Activated naive CD8-positive, alpha-beta T cell treated with anti-CD3 and anti-CD28 coated beads, Interleukin-2, amount 10 ng/mL, durations not matched to agents 7 days and 5 days (primary cell): ENCODE data around the gene SRBD1. TPM values are rescaled to one million over a fixed set of nuclear protein-coding genes. Genes with fewer than 3 reads are reported as not detected.

Experiments used
- ATAC-seq: fragments of 150-1000 bp; cut with Tn5 transposase; one replicate; pipeline ENCODE4 v1.10.0; 2021; ENCODE audit warnings: low read depth, moderate library complexity
- POLR2A ChIA-PET: fragments of 350-600 bp; sonication (Branson Sonifier 250); formaldehyde crosslinking; loops from one replicate; lab custom pipeline; 2021; ENCODE audit warnings: antibody characterized with exemption; lab: Charles Lee
- DNase-seq: peaks from one replicate; pipeline ENCODE4 v3.0.0; 2021
- H3K27ac Mint-ChIP-seq: one replicate; pipeline ENCODE4 v1.8.0; 2022; ENCODE audit warnings: mild to moderate bottlenecking, mixed read lengths
- H3K27me3 Mint-ChIP-seq: one replicate; pipeline ENCODE4 v1.8.0; 2022; ENCODE audit warnings: mild to moderate bottlenecking, moderate library complexity, mixed read lengths
- H3K36me3 Mint-ChIP-seq: one replicate; pipeline ENCODE4 v1.8.0; 2021; ENCODE audit warnings: mild to moderate bottlenecking, mixed read lengths
- H3K4me1 Mint-ChIP-seq: one replicate; pipeline ENCODE4 v1.8.0; 2021; ENCODE audit warnings: mixed read lengths
- H3K4me3 Mint-ChIP-seq: one replicate; pipeline ENCODE4 v1.8.0; 2022; ENCODE audit warnings: mild to moderate bottlenecking, moderate library complexity, mixed read lengths
- H3K9me3 Mint-ChIP-seq: one replicate; pipeline ENCODE4 v1.8.0; 2021; ENCODE audit warnings: mixed read lengths
- total RNA-seq, 2 experiments: library from RNA; stranded (reverse); gene quantifications; one replicate each; pipeline ENCODE4 v1.2.3, GENCODE V29; 2021

SRBD1 gene
- total RNA-seq, 2 experiments from 2014 or later = 20.5 to 23.9 TPM

DNA sequence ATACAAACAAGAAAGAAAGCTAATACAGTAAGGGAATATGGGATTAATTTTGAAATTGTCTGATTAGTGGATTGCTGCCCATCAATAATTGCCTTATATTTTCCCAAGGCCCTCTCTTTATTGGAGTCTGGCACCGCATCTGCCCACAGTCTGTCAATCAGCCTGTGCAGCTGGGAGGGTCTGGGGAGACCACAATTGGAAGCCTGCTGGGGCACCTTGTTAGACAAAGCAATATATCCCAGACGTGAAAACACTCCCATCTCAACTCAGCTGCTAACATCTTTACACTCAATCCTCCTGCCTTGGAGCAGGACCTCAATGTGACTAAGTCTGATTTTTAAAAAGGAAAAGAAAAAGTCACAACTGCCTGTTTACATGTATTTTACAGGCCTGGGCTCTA is 258.6 kb downstream of the SRBD1 start:
- no peaks in the 10 kb centered on the region for H3K36me3 Mint-ChIP-seq
- POLR2A ChIA-PET = no interaction called here
- no peaks in the 10 kb centered on the region for H3K9me3 Mint-ChIP-seq

DNA sequence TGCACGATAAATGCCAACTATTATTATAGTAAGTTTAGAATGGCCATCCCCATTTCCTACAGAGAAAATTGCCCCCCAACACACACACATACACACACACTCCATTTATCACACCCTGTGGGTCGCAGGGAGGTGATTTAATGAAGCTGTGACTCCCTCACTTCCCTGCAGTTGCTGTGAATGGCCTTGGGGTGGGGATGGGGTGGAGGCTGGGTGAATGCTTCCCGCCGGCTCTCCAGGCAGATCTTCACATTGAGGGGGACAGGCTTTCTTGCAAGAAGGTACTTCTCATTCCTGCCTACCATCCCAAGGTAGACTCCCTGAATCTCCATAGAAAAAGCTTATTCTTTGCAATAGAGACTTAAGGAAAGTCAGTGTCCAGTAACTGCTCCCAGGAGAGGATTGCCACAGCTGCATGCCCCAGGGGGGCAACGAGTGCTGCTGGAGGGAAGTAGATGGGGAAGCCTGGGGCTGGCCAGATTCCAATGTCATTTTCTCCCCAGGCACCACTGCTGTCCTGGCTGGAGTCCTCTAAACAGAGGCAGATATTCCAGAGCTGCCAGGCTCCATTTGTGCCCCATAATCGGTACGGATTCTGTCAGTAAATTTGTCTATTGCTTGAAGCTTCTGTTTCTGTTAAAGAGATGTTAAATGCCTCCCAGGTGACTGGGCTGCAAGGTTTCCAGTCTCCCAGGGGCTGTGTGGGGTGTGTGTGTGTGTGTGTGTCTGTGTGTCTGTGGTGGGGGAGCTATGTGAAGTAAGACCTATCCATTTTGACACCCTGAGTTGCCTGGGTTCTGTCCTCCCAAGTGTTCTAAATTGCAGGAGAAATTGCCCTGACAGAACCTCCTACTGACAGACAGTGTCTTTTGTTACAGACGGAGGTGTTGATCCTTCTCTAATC is 265.5 kb downstream of the SRBD1 start:
- Mint-ChIP-seq H3K4me3 (no peak overlapping the region), H3K27ac (no peak overlapping the region), H3K36me3 (no peaks in the 10 kb centered on the region), H3K4me1 (no peaks in the 10 kb centered on the region), H3K27me3 (peaks cover 2% of the 10 kb centered on the region), H3K9me3 (no peaks in the 10 kb centered on the region)
- no peak for ATAC-seq
- no peak for DNase-seq
- POLR2A ChIA-PET = no interaction called here

More for the DNA sequence above, 258.6 kb downstream of the SRBD1 start:
- Mint-ChIP-seq H3K27me3 (no peaks in the 10 kb centered on the region), H3K4me3 (no peak overlapping the region), H3K4me1 (no peaks in the 10 kb centered on the region), H3K27ac (no peak overlapping the region)
- ATAC-seq (no peak), DNase-seq (no peak)

DNA sequence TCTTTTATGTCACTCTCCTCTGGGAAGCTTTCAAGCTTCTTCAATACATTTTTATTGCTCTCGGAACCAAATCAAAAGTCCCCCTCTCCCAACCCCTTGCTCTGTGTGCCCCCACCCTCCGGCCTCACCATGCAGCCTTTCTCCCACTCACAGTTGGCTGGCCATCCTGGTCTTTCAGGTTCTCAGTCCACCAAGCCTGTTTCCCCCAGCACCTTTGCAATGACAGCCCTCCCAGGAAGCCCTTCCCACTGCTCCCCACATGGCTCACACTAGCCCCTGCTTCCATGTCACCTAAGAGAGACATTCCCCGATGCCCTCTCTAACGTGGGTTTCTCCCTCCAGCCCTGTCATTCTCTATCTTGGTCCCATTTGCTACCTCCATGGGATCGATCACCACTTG is 266.6 kb downstream of the SRBD1 start:
- no peak for DNase-seq
- H3K27me3 Mint-ChIP-seq = peaks cover 2% of the 10 kb centered on the region
- no peak overlapping the region for H3K27ac Mint-ChIP-seq
- ATAC-seq = no peak
- POLR2A ChIA-PET = no interaction called here
- no peaks in the 10 kb centered on the region for H3K9me3 Mint-ChIP-seq
- H3K4me3 Mint-ChIP-seq = no peak overlapping the region
- H3K36me3 Mint-ChIP-seq = no peaks in the 10 kb centered on the region
- no peaks in the 10 kb centered on the region for H3K4me1 Mint-ChIP-seq

DNA sequence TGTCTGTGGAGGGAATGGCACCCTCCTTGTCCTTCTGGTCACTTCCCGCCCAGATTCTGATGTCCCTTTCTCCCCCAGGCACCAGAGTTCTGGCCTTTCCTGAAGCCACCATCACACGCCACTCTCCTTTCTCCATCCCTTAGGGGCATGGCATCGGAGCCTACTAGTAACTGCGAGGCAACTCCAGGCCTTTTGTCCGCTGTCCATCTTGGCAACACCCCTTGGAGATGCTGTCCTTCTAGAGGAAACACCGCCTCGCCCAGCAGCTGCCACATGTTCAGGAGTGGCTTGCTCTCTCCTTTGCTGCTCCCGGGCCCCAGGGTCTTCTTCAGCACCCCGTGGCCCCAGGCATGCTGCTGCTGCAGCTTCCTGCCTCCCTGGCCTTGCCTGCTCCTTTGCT is 267.0 kb downstream of the SRBD1 start:
- no peak overlapping the region for H3K4me3 Mint-ChIP-seq
- H3K27ac Mint-ChIP-seq = no peak overlapping the region
- H3K4me1 Mint-ChIP-seq = no peaks in the 10 kb centered on the region
- DNase-seq (no peak), ATAC-seq (no peak)
- H3K36me3 Mint-ChIP-seq = no peaks in the 10 kb centered on the region
- no peaks in the 10 kb centered on the region for H3K9me3 Mint-ChIP-seq
- POLR2A ChIA-PET = no interaction called here
- peaks cover 2% of the 10 kb centered on the region for H3K27me3 Mint-ChIP-seq

DNA sequence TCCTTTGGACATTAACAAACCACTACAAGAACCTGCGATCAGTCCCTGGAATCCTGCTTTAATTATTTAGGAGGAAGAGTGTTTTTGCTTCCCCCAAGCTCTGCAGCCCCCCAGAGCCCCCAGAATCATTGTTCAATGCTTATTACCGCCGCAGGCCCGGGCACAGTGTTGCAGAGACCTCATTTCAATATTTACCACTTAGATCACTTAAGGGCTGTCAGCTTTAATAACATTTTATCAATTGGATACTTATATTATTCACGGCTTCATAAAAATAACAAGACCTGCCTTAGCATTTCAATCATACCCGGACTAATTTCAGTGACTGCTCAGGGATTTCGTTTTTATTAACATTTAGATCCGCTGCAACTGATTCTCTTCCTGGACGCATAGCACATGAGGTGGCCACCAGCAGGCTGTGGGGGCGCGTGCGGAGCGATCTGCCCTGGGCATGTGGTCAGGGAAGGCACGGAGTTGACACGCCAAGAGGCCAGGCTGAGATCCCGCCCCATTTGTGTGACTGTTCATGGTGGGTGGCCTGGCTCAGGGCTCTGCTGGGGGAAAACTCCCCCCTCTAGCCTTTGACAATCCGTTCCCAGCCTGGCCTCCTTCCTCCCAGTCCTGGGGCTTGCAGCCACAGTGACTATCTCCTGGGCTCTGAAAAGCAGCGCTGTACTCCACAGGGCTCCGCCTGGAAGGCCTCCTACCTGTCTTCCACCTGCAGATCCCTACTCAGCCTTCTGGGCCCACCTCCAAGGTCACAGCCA is 267.6 kb downstream of the SRBD1 start:
- POLR2A ChIA-PET = no interaction called here
- Mint-ChIP-seq H3K4me3 (no peak overlapping the region), H3K27me3 (peaks cover 2% of the 10 kb centered on the region), H3K36me3 (no peaks in the 10 kb centered on the region), H3K4me1 (no peaks in the 10 kb centered on the region), H3K27ac (no peak overlapping the region), H3K9me3 (no peaks in the 10 kb centered on the region)
- DNase-seq = no peak
- no peak for ATAC-seq

DNA sequence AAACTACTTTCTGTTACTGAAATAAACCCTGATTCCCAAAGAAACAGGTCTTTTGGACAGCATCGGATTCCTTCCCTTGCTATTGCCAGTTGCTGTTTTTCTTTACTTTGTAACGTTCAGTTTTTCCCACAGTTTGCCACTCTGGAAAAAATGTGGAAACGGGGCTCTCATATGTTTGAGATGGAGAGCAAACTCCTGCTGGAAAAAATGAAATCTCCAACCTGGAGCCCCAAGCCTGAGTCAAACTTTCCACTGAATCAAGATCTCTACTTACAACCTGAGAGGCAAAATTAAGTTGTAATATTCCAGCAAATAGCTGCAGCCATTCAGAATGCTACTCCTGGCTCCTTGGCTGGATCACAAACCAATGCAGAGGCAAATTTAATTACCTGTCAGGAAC is 270.7 kb downstream of the SRBD1 start:
- no peaks in the 10 kb centered on the region for H3K9me3 Mint-ChIP-seq
- no peaks in the 10 kb centered on the region for H3K4me1 Mint-ChIP-seq
- H3K27me3 Mint-ChIP-seq = peaks cover 4% of the 10 kb centered on the region
- no peak overlapping the region for H3K4me3 Mint-ChIP-seq
- no peak for DNase-seq
- POLR2A ChIA-PET = no interaction called here
- ATAC-seq = no peak
- no peak overlapping the region for H3K27ac Mint-ChIP-seq
- no peaks in the 10 kb centered on the region for H3K36me3 Mint-ChIP-seq

DNA sequence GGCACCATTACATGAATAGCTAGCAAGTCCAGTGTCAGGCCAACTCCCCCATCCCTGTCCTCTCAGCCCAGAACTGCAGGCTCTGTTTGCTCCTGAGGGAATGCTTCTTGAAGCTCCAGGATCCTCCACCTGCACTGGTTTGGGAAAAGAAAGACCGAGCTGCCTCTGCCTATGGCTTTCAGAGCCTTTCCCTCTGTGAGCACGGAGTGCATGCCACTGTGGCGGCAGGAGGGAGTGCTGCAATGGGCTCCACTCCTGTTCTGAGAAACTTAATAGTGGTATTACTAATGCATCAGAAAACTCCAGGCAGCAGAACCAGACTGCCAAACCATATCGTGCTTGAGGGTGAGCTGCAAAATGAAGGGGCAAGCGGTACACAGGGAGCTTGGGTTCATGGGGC is 271.8 kb downstream of the SRBD1 start:
- Mint-ChIP-seq H3K27ac (no peak overlapping the region), H3K36me3 (no peaks in the 10 kb centered on the region), H3K4me1 (no peaks in the 10 kb centered on the region), H3K4me3 (no peak overlapping the region), H3K9me3 (no peaks in the 10 kb centered on the region), H3K27me3 (peaks cover 4% of the 10 kb centered on the region)
- POLR2A ChIA-PET = no interaction called here
- ATAC-seq (no peak), DNase-seq (no peak)

Other genes with a start within 250 kb of the SRBD1 start
- gene PRKCE, start 40.4 kb upstream of the SRBD1 start, total RNA-seq = 10 to 100 TPM; 18.4 to 20.5 TPM